RPMI8226 (cell line): ENCODE results near the gene MKLN1.

ENCODE experiments used
- DNase-seq: peaks from one replicate; pipeline ENCODE4 v3.0.0-alpha.2; 2015

The MKLN1 gene

DNA sequence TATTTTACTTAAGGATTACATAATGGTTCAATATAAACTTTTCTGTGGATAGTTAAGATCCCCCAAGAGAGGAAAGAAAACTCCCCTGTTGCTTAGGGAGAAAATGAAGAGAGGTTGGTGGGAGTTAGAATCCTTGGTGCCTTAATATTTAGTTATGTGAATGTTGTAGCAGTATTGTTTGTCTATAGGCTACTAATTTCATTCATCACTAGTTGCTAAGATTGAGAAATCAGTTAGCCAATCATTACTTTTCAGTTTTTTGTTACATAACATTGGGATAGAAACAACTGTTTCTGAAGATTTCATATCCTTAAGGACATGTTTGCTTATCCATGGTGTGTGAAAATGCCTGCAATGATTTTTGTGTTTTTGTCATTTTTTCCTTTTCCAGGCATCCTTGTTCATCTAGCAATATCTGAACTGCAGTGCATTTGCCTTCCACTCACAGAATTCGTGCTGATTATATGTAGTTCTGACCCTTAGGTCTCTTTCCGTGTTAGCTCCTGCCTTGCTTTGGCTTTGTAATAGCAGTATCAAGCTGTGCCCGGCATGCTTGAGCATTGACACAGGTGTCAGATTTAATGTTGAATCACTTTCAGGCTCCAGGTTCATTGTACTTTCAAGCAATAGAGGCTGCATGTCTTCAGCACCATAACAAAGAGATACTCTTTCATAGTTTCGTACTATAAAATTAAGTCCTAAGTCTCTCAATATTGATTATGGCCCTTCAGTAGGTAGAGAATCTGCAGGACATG lies 143.8 kb downstream of the MKLN1 start:
- DNase-seq: no peak

DNA sequence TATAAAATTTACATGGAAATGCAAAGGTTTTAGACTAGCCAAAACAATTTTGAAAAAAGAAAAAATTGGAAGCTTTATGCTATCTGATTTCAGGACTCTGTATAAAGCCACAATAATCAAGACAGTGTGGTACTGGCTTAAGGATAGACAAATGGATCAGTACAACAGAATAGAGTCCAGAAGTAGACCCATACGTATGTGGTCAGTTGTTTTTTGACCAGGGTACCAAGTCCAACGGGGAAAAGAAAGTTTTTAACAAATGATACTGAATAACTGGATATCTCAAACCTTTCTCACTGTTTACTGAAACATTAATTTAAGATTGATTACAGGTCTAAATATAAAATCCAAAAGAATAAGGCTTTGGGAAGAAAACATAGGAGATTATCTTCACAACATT lies 149.1 kb downstream of the MKLN1 start:
- no peak for DNase-seq

DNA sequence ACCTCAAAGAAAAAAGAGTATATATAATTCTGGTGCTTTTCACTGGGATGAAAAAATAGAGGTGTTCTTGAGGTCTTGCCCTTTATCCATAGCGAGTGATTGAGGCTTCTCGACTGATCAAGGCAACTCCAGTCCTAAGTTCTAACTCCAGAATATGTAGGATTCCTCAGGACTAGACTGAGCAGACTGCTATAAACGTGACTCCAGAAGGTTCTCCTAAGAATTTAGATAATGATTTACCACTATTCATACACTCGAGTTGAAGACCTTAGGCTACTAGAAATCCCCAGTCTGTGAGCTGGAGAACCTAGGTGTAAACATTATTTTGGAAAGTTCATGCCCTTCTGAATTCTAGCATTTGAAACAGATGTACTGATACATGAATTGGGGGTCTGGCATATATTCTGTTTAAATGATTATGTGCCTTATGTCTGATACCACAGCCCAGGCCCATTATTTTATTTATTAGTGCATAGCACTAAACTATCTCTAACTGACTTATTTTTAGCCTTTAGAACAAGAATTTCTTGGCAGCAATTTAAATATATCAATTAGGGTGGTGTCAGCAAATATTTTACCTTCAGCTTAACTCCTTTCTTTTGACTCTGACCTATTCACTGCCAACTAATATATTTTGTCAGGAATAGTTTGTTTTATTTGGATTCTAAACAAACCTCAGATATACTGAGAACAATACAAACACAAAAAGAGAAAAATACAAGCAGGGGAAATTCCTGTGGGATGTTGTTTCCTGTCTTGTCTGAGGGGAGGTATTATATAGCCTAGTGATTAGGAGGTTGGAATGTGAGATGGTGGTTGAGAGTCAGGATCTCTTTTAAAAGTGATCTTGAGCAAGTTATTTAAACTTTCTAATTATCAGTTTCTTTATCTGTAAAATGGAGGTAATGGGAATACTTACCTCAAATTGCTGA lies 153.0 kb downstream of the MKLN1 start:
- DNase-seq: no peak

DNA sequence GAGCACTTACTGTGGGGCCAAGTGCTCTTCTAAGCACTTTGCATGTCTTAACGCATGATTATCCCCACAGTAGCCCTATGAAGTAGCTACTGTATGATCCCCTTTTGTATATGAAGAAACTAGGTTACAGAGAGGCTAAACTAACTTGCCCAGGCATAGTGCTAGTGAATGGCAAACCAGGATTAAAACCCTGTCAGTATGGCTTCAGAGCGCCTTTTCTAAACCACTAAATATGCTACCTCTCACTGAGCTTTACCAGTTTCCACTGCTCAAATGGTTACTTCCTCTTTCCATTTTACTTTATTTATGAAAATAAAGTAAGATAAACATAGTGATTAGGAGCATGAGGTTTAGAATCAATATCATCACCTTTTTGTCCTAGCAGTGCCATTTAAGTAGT lies 155.1 kb downstream of the MKLN1 start:
- no peak for DNase-seq

DNA sequence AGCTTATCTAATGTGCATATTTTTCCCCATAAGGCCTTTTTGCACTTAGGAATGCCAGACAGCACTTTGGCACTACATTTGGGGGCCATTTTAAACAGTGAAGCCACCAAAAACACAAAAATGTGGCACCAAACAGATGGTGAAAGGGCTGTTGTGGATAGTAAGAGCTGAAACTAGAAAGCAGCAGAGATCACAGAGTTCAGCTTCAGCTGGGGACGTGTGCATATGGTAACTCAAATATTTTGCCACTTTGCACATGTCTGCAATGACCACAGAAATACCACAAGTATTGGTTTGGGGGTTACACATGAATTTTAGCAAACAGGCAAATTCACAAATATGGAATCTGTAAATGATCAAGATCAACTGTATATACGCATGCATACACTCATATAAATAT lies 155.9 kb downstream of the MKLN1 start:
- DNase-seq: no peak

DNA sequence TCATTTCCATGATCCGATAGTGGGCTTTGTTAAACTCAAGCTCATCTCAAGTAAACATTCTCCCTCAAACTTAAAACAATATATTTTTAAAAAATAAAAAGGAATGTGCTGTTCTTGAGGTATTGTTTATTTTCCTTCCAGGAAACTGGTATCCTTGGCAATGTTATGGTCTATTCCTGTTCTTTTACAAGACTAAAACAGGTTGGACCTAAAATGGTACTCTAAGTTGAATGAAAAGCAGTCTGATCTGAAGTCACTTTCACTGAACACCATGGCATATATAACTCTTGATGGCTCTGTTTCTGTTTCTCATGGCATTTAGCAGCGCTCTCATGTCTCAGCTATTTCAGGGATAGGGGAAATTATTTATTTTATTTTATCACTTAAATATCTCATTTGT lies 158.7 kb downstream of the MKLN1 start:
- no peak for DNase-seq

DNA sequence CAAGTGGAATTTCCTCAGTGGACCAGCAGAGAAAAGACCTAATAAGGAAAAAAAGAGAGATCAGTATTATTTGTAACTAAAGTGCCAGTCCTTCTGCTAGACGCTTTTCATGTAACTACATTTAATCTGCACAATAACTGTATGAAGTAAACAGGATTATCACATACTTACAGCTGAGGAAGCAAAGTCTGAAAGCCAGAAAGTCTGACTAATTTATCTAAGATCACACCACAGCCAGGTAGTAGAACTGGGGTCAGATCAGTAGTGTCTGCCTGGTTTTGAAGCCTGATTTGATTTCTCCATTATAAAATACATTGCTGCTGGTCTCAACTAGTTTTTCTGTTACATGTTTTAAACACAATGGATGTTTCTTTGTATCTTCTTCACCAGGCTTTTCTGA lies 159.5 kb downstream of the MKLN1 start:
- DNase-seq: no peak

DNA sequence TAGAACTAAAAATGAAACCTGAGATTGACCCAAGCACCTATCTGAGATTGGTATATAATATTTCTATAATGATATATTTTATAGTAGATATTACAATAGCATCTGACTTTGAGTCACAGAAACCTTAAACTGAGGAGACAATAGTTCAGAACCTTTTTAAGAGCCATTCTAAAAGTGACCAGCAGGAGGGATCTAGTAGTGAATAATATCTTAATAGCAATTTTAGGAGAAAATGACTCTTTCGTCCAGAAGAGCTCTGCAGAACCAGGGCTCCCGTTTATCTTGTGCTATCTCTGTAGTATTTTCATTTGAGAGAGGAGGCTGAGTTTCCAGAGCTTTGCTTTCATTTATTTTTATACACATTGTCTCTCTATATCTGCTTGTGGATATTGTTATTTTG lies 160.7 kb downstream of the MKLN1 start:
- no peak for DNase-seq

DNA sequence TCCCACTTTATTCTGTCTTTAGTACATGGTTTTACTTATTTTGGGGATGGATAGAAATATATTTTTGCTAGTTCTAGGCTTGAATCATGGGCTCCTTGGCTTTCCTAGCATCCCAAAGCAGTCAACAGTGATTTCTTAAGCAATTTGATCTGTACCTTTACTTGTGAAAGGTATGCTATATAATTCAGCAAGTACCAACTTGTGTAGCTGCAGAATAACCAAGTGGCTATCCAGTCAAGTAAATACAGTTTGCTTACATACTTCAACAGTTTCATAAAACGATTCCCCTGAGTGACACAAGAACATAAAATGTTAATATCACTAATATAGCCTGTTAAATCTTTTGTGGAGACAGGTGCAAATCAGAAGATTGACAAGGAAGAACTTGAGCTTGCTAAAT lies 161.5 kb downstream of the MKLN1 start:
- DNase-seq: no peak

DNA sequence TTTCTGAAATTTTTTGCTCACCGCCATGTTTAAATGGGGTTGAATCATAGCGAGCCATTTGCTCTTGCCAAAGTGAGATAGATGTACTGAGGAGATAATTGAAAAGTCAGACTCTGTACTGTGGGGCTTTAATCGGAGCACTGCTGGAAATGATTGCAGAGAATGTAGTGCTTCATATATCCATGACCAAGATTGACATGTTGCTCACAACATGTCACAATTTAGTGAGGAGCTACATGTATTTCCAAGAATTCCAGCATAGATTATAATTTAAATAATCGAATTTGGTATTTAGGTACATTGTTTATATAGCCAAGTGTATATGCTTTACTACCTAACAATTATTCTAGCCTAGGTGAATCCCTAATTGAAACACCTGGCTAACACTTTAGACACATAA lies 162.2 kb downstream of the MKLN1 start:
- no peak for DNase-seq

DNA sequence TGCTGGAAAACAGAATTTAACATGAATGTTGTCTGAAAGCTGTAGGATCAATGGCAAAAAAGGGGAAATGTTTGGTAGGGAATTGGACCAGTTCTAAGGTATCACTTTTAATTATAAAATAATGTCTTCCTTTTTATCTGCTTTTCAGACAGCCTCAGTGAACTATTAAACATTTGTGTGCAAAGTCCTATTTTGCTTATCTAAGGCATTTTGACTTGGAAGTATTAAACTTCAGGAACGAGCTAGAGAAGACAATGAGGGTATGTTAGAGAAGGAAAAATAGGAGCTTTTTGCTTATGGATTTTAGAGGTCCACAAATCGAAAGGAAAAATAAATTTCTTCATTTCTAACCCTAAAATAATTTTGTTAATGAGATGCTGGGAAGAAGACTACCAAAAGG lies 165.4 kb downstream of the MKLN1 start:
- no peak for DNase-seq

DNA sequence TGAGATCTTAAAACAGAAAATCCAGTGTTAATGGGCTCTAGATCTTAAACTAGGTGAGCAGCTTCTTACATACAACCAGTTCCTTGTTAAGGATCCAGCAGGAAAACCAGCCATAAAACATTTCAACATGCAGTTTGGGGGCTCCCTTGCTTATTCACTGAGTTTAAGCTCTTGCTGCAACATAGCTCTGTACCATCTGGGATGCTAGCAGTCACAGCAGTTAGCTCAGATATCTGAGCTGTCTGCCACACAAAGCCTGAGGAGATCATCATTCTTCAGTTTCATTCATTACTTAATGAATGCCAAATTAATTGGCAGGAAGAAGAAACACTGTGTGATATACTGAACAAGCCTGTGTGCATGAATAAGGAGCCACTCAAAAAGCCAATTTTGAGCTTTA lies 165.9 kb downstream of the MKLN1 start:
- DNase-seq: no peak

DNA sequence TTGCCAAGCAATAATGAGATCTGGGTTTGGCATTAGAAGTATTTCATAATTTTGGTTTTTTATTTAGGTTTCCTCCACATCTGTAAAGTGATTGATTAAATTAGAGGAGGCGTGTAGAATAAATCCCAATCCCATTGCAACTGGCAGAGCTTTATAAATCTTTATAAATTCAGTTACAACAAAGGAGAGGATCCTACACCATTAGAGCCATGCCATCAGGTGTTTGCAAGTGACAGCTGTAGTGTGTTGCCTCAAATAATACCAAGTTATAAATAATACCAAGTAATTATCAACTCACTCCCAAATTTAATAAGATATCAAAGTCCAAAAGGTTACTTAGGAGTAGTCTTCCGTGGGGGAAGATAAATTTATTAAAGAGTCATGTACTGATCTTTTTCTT lies 166.5 kb downstream of the MKLN1 start:
- DNase-seq: no peak

DNA sequence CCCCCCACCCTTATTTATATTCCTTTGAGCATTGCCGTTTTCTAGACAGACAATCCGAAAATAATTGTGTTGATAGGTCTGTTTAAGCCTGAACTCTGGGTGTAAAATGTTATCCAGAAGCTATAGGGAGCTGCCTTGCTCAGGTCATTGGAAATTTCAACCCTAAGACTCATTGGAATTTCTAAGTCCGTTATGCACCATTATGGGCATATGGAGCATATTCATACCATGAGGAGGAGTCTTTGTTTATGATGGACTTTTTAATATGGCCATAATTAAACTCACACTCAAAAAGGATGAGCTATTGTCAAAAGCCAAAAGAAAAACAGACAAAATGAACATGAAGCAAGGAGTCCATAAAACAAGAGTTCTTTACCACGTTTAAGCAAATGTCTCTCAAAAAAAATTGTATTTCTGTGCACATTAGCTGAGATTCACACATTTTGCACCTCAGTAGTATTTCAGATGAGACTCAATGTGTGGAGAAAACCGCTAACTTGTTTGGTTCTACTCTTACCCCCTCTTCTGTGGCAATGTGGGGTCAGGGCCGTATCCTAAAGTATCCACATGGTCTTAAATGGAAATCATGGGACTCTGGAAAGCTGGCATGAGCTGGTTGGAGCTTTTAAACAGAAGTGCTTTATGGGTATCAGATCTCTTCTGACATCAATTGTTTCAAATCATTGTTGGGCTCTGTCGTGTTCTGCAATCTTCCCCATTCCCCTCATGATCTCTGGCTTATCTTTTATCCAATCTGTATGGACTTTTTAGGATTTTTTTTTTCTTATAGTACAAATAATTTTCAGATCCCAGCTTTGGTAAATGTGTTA lies 168.2 kb downstream of the MKLN1 start:
- DNase-seq: no peak

DNA sequence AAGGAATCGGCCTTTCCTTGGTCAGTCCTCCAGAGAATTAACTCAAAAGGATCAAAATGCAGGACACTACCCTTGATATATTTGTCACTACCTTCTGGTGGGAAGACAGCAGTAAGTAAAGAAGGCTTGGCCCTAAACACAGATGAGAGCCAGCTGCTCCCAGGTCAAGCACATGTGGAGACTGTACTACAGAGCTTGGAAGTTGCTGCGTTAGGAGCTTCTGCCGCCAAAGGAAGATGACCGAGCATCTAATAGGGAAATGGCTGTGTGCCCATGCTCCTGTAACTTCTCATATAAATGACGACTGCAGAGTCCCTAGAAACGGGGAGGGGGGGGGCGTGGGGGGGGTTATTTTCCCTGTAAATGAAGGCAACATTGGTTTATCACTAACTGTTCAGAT lies 169.8 kb downstream of the MKLN1 start:
- no peak for DNase-seq

DNA sequence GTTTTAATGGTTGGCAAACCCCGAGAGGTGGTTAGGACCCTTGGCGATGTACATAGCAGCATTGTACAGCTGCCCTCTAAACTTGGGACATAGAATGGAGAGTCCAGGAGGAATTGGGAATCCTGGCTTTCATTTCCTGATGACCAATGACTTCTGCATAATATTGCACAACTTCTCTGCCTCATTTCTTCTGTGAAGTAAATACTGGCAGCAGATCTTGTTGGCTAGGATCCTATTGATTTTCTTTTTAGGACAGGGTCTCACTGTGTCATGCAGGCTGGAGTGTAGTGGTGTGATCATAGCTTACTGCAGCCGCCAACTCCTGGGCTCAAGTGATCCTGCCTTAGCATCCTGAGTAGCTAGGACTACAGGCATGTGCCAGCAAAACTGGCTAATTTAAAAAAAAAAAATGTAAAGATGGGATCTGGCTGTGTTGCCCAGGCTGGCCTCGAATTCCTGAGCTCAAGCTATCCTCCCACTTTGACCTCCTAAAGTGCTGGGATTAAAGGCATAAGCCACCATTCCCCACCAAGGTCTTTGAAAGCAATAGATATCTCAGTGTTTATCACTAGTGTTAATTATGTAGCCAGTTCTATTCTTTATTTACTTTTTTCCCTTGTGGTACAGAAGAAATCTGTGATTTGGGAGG lies 170.7 kb downstream of the MKLN1 start:
- DNase-seq: no peak

DNA sequence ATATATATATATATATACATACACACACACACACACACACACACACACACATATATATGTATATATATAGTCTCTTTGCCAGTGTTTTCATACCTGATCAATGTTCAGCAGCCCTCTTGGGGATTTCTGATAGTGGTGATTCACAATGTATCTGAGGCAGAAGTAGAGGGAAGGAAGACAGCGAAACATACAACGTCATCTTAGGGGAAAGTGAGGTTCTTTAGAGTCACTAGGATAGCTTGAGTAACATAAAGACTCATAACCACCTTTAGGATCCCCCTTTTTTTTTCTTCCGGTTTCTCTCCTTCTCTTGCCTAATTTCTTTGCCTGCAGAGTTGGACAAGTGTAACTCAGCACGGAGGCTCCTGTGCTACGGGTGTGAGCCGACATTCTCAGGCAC lies 172.1 kb downstream of the MKLN1 start:
- no peak for DNase-seq

DNA sequence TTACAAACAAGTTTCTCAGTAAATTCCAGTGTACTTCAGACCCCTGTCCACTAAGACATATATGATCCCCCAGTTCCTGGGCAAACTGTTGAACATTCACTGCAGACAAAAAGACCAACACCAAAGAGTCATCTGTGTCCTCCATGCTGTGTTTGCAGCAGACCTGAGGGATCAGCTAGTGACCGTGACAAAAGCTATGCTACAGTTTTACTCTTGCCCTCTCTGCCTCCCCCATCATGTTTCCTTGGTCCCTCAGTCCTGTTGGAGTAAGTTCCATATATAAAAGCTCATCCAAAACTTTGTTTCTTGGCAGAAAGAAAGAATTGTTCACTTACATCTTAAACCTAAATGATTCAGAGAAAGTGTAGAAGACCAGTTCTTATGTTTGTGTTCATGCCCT lies 172.7 kb downstream of the MKLN1 start:
- no peak for DNase-seq

DNA sequence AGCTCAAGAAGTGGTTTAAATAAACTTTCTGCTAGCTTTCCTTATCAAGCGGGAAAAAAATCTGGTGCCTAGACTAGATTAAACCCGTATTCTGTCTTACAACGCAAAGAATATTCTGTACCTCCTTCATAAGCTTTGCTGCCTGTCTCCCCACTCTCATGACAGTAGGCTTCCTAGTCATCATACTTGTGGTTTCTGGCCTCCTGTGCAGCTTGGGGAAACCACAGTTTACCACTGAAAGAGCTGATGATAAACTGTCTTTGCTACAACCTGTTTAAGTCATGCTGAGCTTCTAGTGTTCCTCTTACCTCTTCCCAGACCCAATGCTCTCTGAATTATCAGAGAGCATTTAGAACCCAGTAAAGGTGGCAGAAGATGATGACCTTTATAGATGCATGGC lies 173.7 kb downstream of the MKLN1 start:
- DNase-seq: no peak

DNA sequence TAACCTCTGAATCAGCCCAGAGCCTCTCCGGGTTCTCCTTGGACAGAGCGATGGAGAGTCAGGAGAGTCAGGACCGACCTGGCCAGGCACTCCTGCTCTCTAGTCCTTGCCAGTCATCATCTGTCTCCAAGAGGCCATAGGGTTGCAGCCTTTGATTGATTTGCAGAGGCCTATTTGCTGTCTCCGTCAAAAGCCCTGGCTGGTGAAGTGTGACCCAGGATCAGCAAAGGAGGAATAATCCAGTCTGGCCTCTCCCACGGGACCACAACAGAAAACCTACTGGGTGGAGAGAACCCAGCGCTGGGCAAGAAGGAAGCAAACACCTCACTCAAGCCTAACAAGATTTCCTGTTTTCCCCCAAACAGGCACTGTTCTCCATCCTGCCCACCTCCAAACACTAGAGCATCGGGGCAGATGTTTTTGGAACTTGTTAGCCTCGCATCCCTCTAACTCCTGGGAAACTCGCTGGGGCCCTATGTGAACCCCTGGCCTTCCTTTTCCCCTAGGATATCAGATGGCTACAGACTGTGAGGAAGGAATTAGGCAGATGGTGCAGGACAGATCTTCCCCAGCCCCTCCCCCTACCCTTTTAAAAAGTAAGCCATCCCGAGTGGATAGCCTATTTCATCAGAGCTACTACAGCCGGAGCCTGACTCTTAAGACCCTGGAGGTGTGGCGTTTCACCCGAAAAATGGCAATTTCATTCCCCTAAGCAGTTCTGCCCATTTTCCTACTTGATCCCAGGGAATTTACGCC lies 174.4 kb downstream of the MKLN1 start:
- DNase-seq: no peak

DNA sequence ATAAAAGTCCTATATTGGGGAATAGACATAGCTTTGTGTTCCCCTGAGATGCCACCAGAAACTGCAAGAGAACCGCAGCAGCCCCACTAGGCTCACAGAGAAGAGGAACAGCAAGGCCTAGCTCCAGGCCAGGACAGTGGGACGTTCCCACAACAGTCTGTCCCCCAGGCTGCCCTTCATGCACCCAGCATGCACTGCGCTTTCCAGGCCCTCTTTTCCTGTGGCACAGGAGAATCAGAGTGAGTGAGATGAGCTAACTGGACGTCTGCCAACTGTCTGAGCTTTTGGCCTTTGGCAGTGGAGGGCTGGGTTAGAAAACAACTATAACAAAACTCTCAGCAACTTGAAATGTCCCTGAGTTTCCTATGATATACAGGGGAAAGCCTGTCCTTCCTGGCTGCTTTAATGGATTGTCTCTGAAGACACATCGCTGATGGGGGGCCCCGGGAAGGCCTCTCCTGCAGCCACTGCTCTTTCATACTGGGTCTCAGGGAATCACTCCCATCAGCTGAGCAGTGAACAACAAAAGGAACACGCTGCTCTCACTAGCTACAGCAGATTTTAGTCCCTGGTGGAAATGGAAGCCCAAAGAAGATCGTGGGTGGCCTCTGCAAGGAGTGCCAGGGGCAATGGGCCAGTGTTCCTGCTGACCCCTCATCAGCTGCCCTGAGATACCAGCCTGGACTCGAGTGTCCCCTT lies 175.3 kb downstream of the MKLN1 start:
- peak; percentile 61 for DNase-seq

DNA sequence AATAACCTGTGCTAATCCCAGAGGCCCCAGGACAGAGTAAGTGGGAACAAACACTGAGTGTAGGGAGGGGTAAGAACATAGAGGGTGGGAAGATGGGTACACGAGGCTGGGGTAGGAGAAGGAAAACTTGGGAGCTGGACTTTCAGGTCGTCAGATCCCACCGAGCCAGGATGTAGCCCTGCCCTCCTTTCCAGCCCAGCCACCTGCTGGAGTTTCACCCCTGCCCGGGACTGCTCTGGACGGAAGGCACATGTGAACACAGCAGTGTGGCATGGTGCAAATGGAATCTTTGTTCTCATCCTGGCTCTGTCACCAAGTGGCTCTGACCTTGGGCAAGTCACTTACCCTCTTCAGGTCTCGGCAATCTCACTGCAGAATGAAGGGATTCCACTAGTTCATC lies 176.0 kb downstream of the MKLN1 start:
- DNase-seq: no peak
